CD4-positive, alpha-beta T cell (primary cell): ENCODE measurements around the gene LEO1. TPM values are rescaled to one million over a fixed set of nuclear protein-coding genes. Genes with fewer than 3 reads are reported as not detected.
"Not testable (repeated sequence)": the region's sequence is repeated elsewhere in the genome, so short reads cannot be mapped to it uniquely, and the experiment has no call there.

Experiments
- ATAC-seq: fragments of 200-7000 bp; cut with Tn5 transposase; one replicate; pipeline ENCODE4 v1.10.0; 2022; ENCODE audit warnings: mild to moderate bottlenecking; ENCODE audit not compliant: poor library complexity
- CTCF ChIA-PET: fragments of 350-600 bp; sonication (Branson Sonifier 250); formaldehyde crosslinking; loops from one replicate; lab custom pipeline; 2021; ENCODE audit warnings: antibody characterized with exemption, inconsistent platforms; lab: Charles Lee
- POLR2A ChIA-PET: fragments of 350-600 bp; sonication (Branson Sonifier 250); formaldehyde crosslinking; loops from one replicate; lab custom pipeline; 2021; ENCODE audit warnings: antibody characterized with exemption, inconsistent platforms; lab: Charles Lee
- DNase-seq, 14 experiments: peaks; one replicate each; pipeline ENCODE4 v3.0.0-alpha.2; 2013 to 2020; ENCODE audit warnings: mixed read lengths in 2 of 14
- H3K27ac ChIP-seq, 2 donors: one replicate each; pipeline versions ENCODE4 v1.5.1 to v1.7.0; 2013; ENCODE audit warnings: low read length in 2 of 2, low read depth in 1 of 2, mild to moderate bottlenecking in 1 of 2
- H3K27me3 ChIP-seq, 2 experiments: 1 replicate in 1 of 2; 2 replicates in 1 of 2; pipeline versions ENCODE4 v1.6.1 to v1.7.0; 2013; ENCODE audit warnings: low read length in 2 of 2, control low read depth in 1 of 2, mild to moderate bottlenecking in 1 of 2, moderate library complexity in 1 of 2; ENCODE audit not compliant: insufficient read depth in 2 of 2, control insufficient read depth in 1 of 2
- H3K36me3 ChIP-seq: one replicate; pipeline ENCODE4 v1.6.1; 2013; ENCODE audit warnings: low read length, control low read depth; ENCODE audit not compliant: insufficient read depth
- H3K4me1 ChIP-seq: one replicate; pipeline ENCODE4 v1.6.1; 2013; ENCODE audit warnings: low read length, control low read depth; ENCODE audit not compliant: insufficient read depth
- H3K4me3 ChIP-seq: one replicate; pipeline ENCODE4 v1.5.1; 2013; ENCODE audit warnings: mild to moderate bottlenecking, low read length, moderate library complexity
- H3K9me3 ChIP-seq, 2 experiments: 1 replicate in 1 of 2; 2 replicates in 1 of 2; pipeline versions ENCODE4 v1.6.1 to v1.7.0; 2013; ENCODE audit warnings: low read length in 2 of 2, mild to moderate bottlenecking in 2 of 2, control low read depth in 1 of 2, moderate library complexity in 1 of 2; ENCODE audit not compliant: control insufficient read depth in 1 of 2, insufficient read depth in 1 of 2
- H3K27ac Mint-ChIP-seq: one replicate; pipeline ENCODE4 v1.8.0; 2020; ENCODE audit warnings: mixed read lengths
- H3K27me3 Mint-ChIP-seq: one replicate; pipeline ENCODE4 v1.8.0; 2021; ENCODE audit warnings: mixed read lengths
- H3K36me3 Mint-ChIP-seq: one replicate; pipeline ENCODE4 v1.8.0; 2021; ENCODE audit warnings: low read depth, mixed read lengths
- H3K4me1 Mint-ChIP-seq: one replicate; pipeline ENCODE4 v1.8.0; 2021; ENCODE audit warnings: low read depth, mixed read lengths
- H3K4me3 Mint-ChIP-seq: one replicate; pipeline ENCODE4 v1.8.0; 2020; ENCODE audit warnings: mild to moderate bottlenecking, mixed read lengths
- H3K9me3 Mint-ChIP-seq: one replicate; pipeline ENCODE4 v1.8.0; 2020; ENCODE audit warnings: mixed read lengths
- intact Hi-C, 2 experiments: fragments of 100-400 bp; cut with DNase I in 1 of 2; cut with micrococcal nuclease in 1 of 2; formaldehyde crosslinking; loops; one replicate each; pipeline versions ENCODE4 v1.15.1 to v1.9.0; 2023 to 2025; cut with DNase I, micrococcal nuclease
- total RNA-seq, 174 experiments: library from RNA in 2 of 174; stranded (reverse) in 2 of 174; gene quantifications; one replicate each; pipeline ENCODE4 v1.2.3 and lab custom pipeline; 2021 to 2026
- TF ChIP-seq, protein P1 (sequence below): fragments of 200-600 bp; IDR thresholded peaks from one replicate; pipeline ENCODE4 v1.8.0; 2022; ENCODE audit warnings: antibody characterized with exemption, mild to moderate bottlenecking

The LEO1 gene
- total RNA-seq, 2 experiments from 2014 or later, result 6.2 to 6.7 TPM

DNA sequence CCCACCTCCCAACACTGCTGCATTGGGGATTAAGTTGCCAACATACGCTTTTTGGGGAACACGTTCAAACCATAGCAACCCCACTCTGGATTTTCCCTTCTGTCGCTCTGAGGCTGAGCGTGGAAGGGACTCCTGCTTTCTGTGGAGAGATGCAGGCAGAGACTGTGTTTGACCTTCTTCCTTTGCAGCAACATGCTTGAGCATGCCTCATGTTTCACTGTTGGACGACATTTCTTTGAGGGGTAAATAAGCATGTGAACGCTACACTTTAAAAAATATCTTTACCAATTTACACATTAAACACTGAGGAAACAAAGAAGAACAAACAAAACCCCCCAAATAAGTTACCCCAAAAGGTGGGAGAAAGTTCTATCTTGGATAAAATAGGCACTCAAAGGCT, 33.2 kb upstream of the LEO1 start:
- intact Hi-C loops, result loop anchor here in 1 of 2 experiments (5.0 kb wide), 1 partner anchor 72 kb away; no protein-coding TSS in a partner anchor

DNA sequence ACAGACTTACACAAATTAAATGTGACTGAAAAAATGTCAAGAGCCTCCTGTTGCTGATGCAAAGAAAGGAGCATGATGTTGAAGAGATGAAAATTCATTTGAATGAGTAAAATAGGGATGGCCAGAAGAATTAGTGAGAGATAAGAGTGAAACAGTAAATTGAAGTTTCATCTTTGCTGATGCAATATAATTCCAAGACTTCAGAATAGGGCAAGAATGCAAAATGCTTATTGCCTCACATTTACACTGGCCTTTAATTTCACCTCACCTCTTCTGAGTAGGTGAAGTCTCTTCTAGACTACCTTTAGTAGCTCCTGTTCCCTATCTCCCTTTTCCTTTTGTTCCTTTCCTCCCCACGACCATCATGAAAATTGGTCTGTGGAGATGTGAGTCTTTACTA, 32.1 kb upstream of the LEO1 start:
- CTCF ChIA-PET, result interaction anchor here (1.4 kb wide), 1 partner anchor 8 kb away, joined by 3 read pairs; no protein-coding TSS in a partner anchor
- H3K4me1 ChIP-seq, result peaks cover 18% of the 10 kb centered on the region
- no peak overlapping the region for H3K4me3 ChIP-seq
- H3K9me3 ChIP-seq, result no peaks in the 10 kb centered on the region
- no peaks in the 10 kb centered on the region for H3K36me3 ChIP-seq
- Mint-ChIP-seq H3K4me1 (peaks cover 20% of the 10 kb centered on the region), H3K4me3 (no peak overlapping the region), H3K36me3 (no peaks in the 10 kb centered on the region), H3K9me3 (no peaks in the 10 kb centered on the region), H3K27me3 (no peaks in the 10 kb centered on the region), H3K27ac (no peak overlapping the region)
- DNase-seq (no peak), ATAC-seq (no peak)
- TF ChIP-seq, protein P1, sequence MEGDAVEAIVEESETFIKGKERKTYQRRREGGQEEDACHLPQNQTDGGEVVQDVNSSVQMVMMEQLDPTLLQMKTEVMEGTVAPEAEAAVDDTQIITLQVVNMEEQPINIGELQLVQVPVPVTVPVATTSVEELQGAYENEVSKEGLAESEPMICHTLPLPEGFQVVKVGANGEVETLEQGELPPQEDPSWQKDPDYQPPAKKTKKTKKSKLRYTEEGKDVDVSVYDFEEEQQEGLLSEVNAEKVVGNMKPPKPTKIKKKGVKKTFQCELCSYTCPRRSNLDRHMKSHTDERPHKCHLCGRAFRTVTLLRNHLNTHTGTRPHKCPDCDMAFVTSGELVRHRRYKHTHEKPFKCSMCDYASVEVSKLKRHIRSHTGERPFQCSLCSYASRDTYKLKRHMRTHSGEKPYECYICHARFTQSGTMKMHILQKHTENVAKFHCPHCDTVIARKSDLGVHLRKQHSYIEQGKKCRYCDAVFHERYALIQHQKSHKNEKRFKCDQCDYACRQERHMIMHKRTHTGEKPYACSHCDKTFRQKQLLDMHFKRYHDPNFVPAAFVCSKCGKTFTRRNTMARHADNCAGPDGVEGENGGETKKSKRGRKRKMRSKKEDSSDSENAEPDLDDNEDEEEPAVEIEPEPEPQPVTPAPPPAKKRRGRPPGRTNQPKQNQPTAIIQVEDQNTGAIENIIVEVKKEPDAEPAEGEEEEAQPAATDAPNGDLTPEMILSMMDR, result no peak
- no peaks in the 10 kb centered on the region for H3K27me3 ChIP-seq
- no peak overlapping the region for H3K27ac ChIP-seq
- POLR2A ChIA-PET, result no interaction called here
- intact Hi-C loops, result loop anchor here in 1 of 2 experiments (5.0 kb wide), 1 partner anchor 74 kb away; no protein-coding TSS in a partner anchor

More for the DNA sequence above, 33.2 kb upstream of the LEO1 start:
- H3K36me3 Mint-ChIP-seq, result no peaks in the 10 kb centered on the region
- no peak for DNase-seq
- H3K27ac Mint-ChIP-seq, result no peak overlapping the region
- H3K4me1 Mint-ChIP-seq, result peaks cover 25% of the 10 kb centered on the region
- H3K9me3 Mint-ChIP-seq, result no peaks in the 10 kb centered on the region
- H3K27ac ChIP-seq, result no peak overlapping the region
- TF ChIP-seq, protein P1, result no peak
- CTCF ChIA-PET, result interaction anchor here (1.4 kb wide), 1 partner anchor 9 kb away, joined by 3 read pairs; no protein-coding TSS in a partner anchor
- H3K4me3 Mint-ChIP-seq, result no peak overlapping the region
- no peaks in the 10 kb centered on the region for H3K9me3 ChIP-seq
- H3K36me3 ChIP-seq, result no peaks in the 10 kb centered on the region
- no peaks in the 10 kb centered on the region for H3K27me3 ChIP-seq
- no peak overlapping the region for H3K4me3 ChIP-seq
- POLR2A ChIA-PET, result interaction anchor here (1.8 kb wide), 1 partner anchor 15 kb away, joined by 5 read pairs; no protein-coding TSS in a partner anchor
- ATAC-seq, result no peak
- peaks cover 20% of the 10 kb centered on the region for H3K4me1 ChIP-seq
- no peaks in the 10 kb centered on the region for H3K27me3 Mint-ChIP-seq

DNA sequence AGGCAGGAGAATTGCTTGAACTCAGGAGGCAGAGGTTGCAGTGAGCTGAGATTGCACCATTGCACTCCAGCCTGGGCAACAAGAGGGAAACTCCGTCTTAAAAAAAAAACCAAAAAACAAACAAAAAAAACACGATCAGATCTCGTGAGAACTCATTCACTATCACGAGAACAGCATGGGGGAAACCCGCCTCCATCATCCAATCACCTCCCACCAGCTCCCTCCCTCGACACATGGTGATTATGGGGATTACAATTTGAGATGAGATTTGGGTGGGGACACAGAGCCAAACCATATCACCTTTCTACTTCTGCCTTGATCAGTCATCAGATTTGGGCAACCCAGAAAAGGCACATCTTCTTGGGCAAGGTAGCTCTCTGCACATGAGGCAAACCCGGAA, 31.5 kb upstream of the LEO1 start:
- H3K4me3 Mint-ChIP-seq, H3K27me3 Mint-ChIP-seq, H3K27me3 ChIP-seq, CTCF ChIA-PET, H3K9me3 Mint-ChIP-seq, H3K27ac Mint-ChIP-seq, H3K27ac ChIP-seq, H3K9me3 ChIP-seq, ATAC-seq, H3K4me3 ChIP-seq, H3K36me3 ChIP-seq, POLR2A ChIA-PET, H3K36me3 Mint-ChIP-seq: not testable (repeated sequence)
- H3K4me1 Mint-ChIP-seq, result peaks cover 14% of the 10 kb centered on the region
- intact Hi-C loops, result loop anchor here in 1 of 2 experiments (5.0 kb wide), 1 partner anchor 74 kb away; no protein-coding TSS in a partner anchor
- H3K4me1 ChIP-seq, result peaks cover 12% of the 10 kb centered on the region
- DNase-seq, result peak in 1 of 14 experiments; percentile 37

DNA sequence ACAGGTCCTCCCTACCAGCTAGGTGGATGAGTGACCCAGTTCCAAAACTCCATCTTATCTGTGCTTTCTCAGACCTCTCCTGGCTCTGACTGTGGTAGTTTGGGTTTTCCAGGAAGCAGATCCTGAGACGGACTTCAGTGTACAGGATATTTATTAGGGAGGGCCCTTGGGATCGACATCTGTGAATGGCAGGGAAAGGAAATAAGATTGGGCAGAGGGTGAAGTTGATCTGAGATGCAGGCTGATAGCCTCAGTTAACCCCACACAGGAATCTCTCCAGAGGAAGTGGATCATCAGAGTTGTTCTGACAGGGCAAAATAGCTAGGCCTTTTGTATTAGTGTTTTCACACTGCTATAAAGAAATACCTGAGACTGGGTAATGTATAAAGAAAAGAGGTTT, 30.8 kb upstream of the LEO1 start:
- H3K4me1 Mint-ChIP-seq, result peaks cover 11% of the 10 kb centered on the region

More for the DNA sequence above, 30.8 kb upstream of the LEO1 start:
- Mint-ChIP-seq H3K27ac (no peak overlapping the region), H3K9me3 (no peaks in the 10 kb centered on the region), H3K27me3 (no peaks in the 10 kb centered on the region), H3K4me3 (no peak overlapping the region), H3K36me3 (no peaks in the 10 kb centered on the region)
- ATAC-seq (no peak), DNase-seq (no peak)
- Histone ChIP-seq H3K36me3 (no peaks in the 10 kb centered on the region), H3K27ac (no peak overlapping the region), H3K4me1 (peaks cover 8% of the 10 kb centered on the region), H3K9me3 (no peaks in the 10 kb centered on the region), H3K27me3 (no peaks in the 10 kb centered on the region), H3K4me3 (no peak overlapping the region)
- TF ChIP-seq, protein P1, result no peak
- ChIA-PET POLR2A (no interaction called here), CTCF (no interaction called here)
- intact Hi-C loops, result loop anchor here in 1 of 2 experiments (5.0 kb wide), 1 partner anchor 75 kb away; no protein-coding TSS in a partner anchor
